ENCODE measurements around the gene GALP.
"Not testable (repeated sequence)": the region's sequence is repeated elsewhere in the genome, so short reads cannot be mapped to it uniquely, and the experiment has no call there.

Gene GALP

GRCh38 chr19:56199687-56200086, 23.9 kb downstream of the GALP start:
- no peak overlapping the region for H3K4me3 ChIP-seq (ENCODE audit: control insufficient read depth, low read depth, low read length)
- DNase-seq (ENCODE audit: low read depth), result no peak
- no peak for TF ChIP-seq CTCF (conservative IDR thresholded peaks at IDR 0.05; ENCODE audit: control insufficient read depth, insufficient read depth, low read depth, low read length)

- H3K4me3 ChIP-seq (ENCODE audit: control insufficient read depth, low read depth, low read length), result no peak within 1 kb of the TSS
- DNase-seq (ENCODE audit: low read depth), result no peak
- no peak for TF ChIP-seq CTCF (conservative IDR thresholded peaks at IDR 0.05; ENCODE audit: control insufficient read depth, insufficient read depth, low read depth, low read length)
Measured at GRCh38 chr19:56201973-56202372, 26.2 kb downstream of the GALP start, which contains the start of gene ZSCAN5C. Gene ZSCAN5C (plus strand): TSS chr19:56202273. CDS start chr19:56205914, 3,641 bp downstream.

- not testable (repeated sequence) for H3K4me3 ChIP-seq (ENCODE audit: control insufficient read depth, low read depth, low read length); DNase-seq (ENCODE audit: low read depth)
Measured at GRCh38 chr19:56207581-56207980, 31.8 kb downstream of the GALP start.

GRCh38 chr19:56209091-56209490, 33.3 kb downstream of the GALP start:
- no peak for DNase-seq (ENCODE audit: low read depth)
- TF ChIP-seq CTCF (conservative IDR thresholded peaks at IDR 0.05; ENCODE audit: control insufficient read depth, insufficient read depth, low read depth, low read length), result no peak
- no peak overlapping the region for H3K4me3 ChIP-seq (ENCODE audit: control insufficient read depth, low read depth, low read length)

- DNase-seq (ENCODE audit: low read depth); H3K4me3 ChIP-seq (ENCODE audit: control insufficient read depth, low read depth, low read length): not testable (repeated sequence)
Measured at GRCh38 chr19:56210036-56210435, 34.2 kb downstream of the GALP start.

- DNase-seq (ENCODE audit: low read depth), result no peak
- TF ChIP-seq CTCF (conservative IDR thresholded peaks at IDR 0.05; ENCODE audit: control insufficient read depth, insufficient read depth, low read depth, low read length), result no peak
- no peak overlapping the region for H3K4me3 ChIP-seq (ENCODE audit: control insufficient read depth, low read depth, low read length)
Measured at GRCh38 chr19:56211718-56212117, 35.9 kb downstream of the GALP start.

- no peak for TF ChIP-seq CTCF (conservative IDR thresholded peaks at IDR 0.05; ENCODE audit: control insufficient read depth, insufficient read depth, low read depth, low read length)
- DNase-seq (ENCODE audit: low read depth), result peak; percentile 12
- H3K4me3 ChIP-seq (ENCODE audit: control insufficient read depth, low read depth, low read length), result peak overlapping the region; percentile 6
Measured at GRCh38 chr19:56217039-56217949, 41.5 kb downstream of the GALP start.
